Right renal pelvis (tissue), 4 donors: ENCODE results near the gene CDKL2. TPM values are rescaled to one million over a fixed set of nuclear protein-coding genes. Genes with fewer than 3 reads are reported as not detected.
"Not testable (repeated sequence)": the region's sequence is repeated elsewhere in the genome, so short reads cannot be mapped to it uniquely, and the experiment has no call there.

ENCODE experiments used
- DNase-seq, 4 donors: peaks; one replicate each; pipeline ENCODE4 v3.0.0-alpha.2; 2013; ENCODE audit warnings: low read depth in 4 of 4, low spot score in 3 of 4, missing footprints in 1 of 4
- polyA plus RNA-seq, 4 donors: library from polyadenylated mRNA; unstranded; fragments of 120-200 nt; gene quantifications; one replicate each; pipeline ENCODE4 v1.2.1, GENCODE V29; 2013; ENCODE audit not compliant: insufficient read length in 4 of 4

CDKL2 gene
- polyA plus RNA-seq, 4 donors: 11.2 to 13.5 (median 12.6) TPM

DNA sequence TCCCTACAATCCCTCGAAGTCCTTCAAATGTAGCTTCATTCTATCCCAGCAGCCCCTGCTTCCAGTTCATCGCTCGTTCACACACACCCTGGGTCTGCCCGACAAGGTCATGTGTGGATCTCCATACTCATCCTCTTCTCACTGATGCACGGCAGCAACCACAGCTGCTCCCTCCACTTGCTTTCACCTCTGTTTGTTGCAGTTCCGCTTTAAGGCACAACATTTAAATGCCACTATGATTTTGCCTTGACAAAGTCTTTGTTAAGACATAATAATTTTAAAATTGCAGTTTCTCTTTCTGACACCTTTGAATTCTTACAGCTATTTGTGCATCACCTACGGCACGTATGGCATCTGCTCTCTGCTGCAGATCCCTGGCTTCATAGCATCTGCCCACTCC, 72.6 kb downstream of the CDKL2 start:
- DNase-seq: no peak

DNA sequence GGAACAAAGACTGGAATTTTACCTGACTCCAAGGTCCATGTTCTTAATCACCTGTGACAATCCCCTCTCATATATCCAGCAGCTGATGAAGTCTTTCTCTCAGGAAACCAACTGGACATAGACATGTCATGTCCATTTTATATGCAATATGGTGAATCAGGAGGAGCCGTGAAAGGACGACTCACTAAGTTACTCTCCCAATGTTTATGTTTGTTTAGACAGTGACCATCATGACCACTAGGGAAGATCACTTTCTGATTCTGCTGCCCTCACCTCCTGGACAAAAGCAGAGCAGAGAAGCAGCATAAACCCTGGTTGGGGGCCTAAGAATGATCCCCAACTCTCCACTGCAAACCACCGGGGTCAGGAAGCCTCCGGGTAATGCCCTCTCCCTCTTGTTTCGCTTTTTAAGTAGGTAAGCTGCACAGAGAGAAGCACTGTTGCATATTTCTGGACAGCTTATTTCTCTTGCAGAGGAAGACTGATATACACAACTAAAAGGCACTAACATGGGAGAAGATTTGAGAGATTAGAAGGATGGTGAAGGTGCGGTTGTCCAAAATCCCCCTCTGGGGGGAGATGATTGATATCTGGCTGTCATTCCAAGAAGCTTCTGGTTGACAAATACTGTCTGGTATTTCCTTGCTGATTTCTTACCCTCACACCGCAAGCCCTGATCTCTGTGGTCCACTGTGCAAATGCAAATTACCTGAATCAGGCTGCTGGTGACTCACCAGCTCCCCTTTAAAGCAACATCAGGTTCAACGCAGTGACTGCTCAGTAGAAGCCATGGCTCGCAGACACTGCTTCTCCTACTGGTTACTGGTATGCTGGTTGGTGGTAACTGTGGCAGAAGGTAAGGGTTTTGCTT, 74.8 kb downstream of the CDKL2 start, which contains the start of gene ODAPH:
Gene ODAPH (plus strand): TSS at position 773 of the 871 bp plus-strand sequence. CDS start 17 bp downstream, at position 790.
- no peak for DNase-seq

DNA sequence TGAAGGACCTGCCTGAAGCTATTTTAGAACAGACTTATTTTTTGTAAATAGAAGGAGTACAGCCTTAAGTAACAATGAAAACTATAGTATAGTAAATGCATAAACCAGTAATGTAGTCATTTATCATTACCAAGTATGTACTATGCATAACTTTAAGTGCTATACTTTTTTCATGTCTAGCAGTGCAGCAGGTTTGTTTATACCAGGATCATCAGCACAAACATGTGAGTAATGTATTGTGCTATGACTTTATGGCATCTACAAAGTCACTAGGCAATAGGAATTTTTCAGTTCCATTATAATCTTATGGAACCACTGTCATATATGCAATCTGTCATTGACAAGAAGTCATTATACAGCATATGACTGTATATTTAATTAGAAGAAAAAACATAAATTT, 77.9 kb downstream of the CDKL2 start:
- no peak for DNase-seq

DNA sequence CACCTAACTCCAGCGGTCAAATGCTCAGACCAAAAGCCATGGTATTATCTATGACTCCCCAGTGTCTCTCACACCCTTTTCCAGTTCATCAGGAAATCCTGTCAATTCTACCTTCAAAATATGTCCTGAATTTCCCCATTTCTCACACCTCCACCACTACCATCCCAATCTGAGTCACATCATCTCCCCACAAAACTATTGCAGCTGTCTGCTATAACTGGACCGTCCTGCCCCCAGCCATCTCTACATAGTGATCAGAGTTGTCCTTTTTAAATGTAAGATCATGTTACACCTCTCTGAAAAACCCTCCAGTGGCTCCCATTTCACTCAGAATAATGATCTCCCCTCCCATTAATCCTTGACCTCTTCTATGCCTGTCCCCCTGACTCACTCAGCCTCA, 81.3 kb downstream of the CDKL2 start:
- DNase-seq: no peak

DNA sequence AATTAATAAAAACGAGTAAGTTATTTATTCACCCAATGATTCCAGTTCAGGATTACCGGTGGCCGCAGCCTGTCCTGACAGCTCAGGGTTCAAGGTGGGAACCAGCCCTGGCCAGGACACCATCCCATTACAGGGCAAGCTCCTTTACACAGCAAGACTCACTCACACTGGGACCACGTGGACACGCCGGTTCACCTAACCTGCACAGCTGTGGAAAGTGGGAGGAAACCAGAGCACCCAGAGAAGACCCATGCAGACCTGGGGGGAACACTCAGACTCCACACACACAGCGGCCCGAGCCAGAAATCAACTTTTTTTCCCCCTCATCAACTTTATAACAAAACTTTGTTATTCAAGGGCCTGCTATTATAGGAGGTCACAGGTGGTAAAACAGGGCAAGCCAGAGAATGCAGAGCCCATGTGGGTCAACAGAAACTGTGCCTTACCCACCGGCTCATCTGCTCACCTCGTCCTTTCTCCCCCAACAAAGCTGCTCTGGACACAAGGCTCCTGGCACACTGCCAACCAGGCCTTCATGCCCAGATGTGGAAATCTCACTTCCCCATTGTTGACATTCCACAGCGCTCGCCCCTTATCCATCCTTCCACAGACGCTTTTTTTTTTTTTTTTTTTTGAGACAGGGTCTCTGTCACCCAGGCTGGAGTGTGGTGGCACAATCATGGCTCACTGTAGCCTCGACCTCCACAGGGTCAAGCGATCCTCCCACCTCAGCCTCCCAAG, 82.5 kb downstream of the CDKL2 start:
- DNase-seq: no peak

DNA sequence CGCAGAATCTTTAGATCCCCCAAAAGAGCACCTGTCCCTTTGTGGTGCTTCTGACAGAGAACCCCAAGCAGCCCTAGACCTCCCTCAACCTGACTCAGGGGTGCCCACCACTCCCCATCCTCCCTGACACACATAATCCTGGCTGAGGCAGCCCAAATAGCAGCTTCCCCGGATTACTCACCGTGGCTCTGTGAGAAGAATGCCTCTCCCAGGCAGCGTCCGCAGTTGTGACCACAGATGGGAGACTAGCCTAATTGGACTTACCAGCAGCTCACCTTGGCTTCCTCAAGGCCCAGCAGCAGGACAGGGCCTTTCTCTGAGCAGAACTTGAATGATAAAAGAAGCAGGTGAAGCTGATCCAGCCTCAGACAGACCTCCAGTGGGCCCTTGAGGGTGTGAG, 84.8 kb downstream of the CDKL2 start:
- no peak for DNase-seq

DNA sequence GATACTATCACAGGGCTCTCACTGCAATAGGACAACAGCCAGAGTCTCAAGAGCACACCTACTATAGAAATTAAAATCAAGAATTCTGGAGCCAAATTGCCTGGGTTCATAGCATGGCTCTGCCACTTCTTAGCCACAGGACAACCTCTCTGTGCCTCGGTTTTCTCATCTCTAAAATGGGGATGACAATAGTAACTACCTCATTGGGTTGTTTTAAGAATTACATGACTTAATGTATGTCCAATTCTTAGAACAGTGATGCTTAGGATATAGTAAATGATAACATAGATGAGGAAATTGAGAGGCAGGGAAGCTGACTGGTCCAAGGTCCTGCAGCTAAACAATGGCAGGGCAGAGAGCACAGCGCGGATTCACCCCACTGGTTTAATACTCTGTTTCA, 85.5 kb downstream of the CDKL2 start:
- no peak for DNase-seq

DNA sequence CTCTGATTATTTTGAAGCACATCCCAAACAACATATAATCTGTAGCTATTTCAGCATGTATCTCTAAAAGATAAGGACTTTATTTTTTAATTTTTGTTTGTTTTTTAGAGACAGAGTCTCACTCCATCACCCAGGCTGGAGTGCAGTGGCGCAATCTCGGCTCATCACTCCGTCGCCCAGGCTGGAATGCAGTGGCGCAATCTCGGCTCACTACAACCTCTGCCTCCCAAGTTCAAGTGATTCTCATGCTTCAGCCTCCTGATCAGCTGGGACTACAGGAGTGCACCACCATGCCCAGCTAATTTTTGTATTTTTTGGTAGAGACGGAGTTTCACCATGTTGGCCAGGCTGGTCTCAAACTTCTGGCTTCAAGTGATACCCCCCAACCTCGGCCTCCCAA, 86.1 kb downstream of the CDKL2 start:
- DNase-seq: not testable (repeated sequence)

DNA sequence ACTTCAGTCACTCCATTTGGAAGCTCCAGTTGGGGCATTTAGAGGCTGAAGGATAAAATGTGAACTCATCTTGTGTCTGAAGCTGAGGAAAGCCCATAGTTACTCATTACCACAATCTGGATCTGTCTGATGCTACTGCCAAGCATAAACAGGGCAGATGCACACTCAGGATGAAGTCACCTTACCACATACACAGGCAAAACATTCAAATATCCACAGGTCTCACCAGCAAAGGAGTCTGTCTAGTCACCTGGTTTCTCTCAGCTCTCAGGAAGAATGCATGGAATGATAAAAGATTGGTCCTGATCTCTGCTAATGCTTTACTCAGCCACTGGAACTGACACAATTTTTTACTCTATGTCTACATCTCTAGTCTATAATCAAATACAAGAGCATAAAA, 87.5 kb downstream of the CDKL2 start:
- no peak for DNase-seq

DNA sequence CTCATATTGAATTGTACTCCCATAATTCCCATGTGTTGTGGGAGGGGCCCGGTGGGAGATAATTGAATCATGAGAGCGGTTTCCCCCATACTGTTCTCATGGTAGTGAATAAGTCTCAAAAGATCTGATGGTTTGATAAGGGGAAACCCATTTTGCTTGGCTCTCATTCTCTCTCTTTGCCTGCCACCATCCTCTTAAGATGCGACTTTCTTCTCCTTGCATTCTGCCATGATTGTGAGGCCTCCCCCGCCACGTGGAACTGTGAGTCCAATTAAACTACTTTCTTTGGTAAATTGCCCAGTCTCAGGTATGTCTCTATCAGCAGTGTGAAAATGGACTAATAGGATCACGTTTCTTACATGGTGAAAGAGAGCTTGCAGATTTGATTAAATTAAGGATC, 93.0 kb downstream of the CDKL2 start:
- DNase-seq: not testable (repeated sequence)

DNA sequence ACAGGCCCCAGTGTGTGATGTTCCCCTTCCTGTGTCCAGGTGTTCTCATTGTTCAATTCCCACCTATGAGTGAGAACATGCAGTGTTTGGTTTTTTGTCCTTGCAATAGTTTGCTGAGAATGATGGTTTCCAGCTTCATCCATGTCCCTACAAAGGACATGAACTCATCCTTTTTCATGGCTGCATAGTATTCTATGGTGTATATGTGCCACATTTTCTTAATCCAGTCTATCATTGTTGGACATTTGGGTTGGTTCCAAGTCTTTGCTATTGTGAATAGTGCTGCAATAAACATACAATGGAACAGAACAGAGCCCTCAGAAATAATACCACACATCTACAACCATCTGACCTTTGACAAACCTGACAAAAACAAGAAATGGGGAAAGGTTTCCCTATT, 96.4 kb downstream of the CDKL2 start:
- DNase-seq: not testable (repeated sequence)

DNA sequence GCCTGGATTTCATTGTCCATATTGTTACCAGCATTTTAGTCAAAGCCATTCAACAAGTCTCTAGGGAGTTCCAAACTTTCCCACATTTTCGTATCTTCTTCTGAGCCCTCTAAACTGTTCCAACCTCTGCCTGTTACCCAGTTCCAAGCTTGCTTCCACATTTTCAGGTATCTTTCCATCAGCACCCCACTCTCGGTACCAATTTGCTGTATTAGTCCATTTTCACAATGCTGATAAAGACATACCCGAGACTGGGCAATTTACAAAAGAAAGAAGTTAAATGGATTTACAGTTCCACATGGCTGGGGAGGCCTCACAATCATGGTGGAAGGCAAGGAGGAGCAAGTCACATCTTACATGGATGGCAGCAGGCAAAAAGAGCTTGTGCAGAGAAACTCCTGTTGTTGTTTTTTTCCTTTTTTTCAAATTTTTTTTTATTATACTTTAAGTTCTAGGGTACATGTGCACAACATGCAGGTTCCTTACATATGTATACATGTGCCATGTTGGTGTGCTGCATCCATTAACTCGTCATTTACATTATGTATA, 96.9 kb downstream of the CDKL2 start:
- DNase-seq: not testable (repeated sequence)

DNA sequence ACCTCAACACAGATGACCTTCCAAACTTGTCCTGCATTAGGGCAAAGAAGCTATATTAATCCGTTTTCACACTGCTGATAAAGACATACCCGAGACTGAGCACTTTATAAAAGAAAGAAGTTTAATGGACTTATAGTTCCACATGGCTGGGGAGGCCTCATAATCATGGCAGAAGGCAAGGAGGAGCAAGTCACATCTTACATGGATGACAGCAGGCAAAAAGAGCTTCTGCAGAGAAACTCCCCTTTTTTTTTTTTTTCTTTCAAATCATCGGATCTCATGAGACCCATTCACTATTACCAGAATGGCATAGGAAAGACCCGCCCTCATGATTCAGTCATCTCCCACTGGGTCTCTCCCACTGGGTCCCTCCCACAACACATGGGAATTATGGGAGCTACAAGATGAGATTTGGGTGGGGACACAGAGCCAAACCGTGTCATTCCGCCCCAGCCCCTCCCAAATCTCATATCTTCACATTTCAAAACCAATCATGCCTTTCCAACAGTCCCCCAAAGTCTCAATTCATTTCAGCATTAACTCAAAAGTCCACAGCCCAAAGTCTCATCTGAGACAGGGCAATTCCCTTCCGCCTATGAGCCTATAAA, 98.7 kb downstream of the CDKL2 start:
- DNase-seq: not testable (repeated sequence)

DNA sequence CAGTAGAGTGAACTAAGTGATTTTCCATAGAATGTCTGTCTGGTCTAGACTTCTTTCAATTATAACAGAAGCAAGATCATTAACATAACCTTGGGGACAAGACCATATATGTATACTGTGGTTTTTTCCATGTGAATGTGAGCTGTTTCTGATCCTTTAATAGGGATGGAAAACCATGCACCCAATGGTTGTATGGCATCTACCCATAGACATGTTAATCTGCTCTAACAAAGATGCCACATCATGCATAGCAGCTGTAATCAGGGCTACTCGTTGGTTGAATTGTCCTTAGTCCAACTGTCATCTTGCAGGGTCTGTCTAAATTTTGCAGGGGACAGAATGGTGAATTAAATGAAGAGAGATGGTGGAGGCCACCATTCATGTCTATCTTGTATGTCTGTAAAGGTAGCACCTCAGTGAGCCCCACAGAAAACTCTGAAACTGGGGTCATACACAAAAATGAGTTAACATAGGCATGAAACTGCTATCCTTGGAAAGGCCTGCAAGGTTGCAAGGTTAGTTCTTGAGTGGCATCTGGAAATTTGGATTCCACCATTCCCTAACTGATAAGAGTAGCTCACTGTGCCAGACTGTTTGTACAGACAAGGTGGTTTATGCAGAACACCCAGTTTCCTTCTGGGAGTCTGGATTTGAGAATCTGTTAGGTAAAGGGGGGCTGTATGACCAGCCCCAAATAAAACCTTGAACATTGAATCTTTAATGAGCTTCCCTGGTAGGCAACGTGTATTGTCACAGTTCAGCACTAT, 99.6 kb downstream of the CDKL2 start:
- no peak for DNase-seq

Other genes with a start within 250 kb of the CDKL2 start
- gene RCHY1, start 116.1 kb downstream of the CDKL2 start, polyA plus RNA-seq: 10 to 100 TPM; 45.0 to 63.1 (median 56.4) TPM
- gene THAP6, start 116.1 kb downstream of the CDKL2 start, polyA plus RNA-seq: 10 to 100 TPM; 18.4 to 25.9 (median 22.0) TPM
- under 1 TPM; 0.10 to 0.21 (median 0.15) TPM for gene ODAPH, start 74.5 kb downstream of the CDKL2 start, polyA plus RNA-seq
- gene G3BP2, start 42.9 kb upstream of the CDKL2 start, polyA plus RNA-seq: 100 to 1,000 TPM; 150 to 184 (median 175) TPM
- gene USO1, start 94.0 kb upstream of the CDKL2 start, polyA plus RNA-seq: 10 to 100 TPM; 80.6 to 92.5 (median 89.9) TPM